ENCODE data around the gene CFAP43. TPM values are rescaled to one million over a fixed set of nuclear protein-coding genes. Genes with fewer than 3 reads are reported as not detected.

The CFAP43 gene
- total and polyA plus RNA-seq, 2 experiments from 2014 or later, result 0.24 to 0.44 TPM

- Histone ChIP-seq H3K9me2 (ENCODE audit: insufficient read depth) (no peaks in the 10 kb centered on the region), H4K20me1 (replicated peaks; ENCODE audit: insufficient read depth) (peaks cover 17% of the 10 kb centered on the region), H3K4me1 (ENCODE audit: insufficient read depth) (peaks cover 47% of the 10 kb centered on the region), H3K79me2 (replicated peaks; ENCODE audit: insufficient read depth) (peaks cover 43% of the 10 kb centered on the region), H2AFZ (peak overlapping the region; percentile 74; the same call in 1 of the 2 replicates), H3K27ac (ENCODE audit: low read depth) (no peak overlapping the region), H3F3A (replicated peaks; ENCODE audit: low read depth) (peaks cover 15% of the 10 kb centered on the region; the same call in 1 of the 2 replicates), H3K27me3 (ENCODE audit: insufficient read depth) (no peaks in the 10 kb centered on the region), H3K4me2 (peak overlapping the region; percentile 90), H3K36me3 (ENCODE audit: insufficient read depth) (0 out of 2 replicates have a peak, but pooled peaks cover 9% of the 10 kb centered on the region), H3K4me3 (peak overlapping the region; percentile 81)
- Mint-ChIP-seq H3K27me3 (ENCODE audit: insufficient read depth, low read depth, poor library complexity) (peaks cover 9% of the 10 kb centered on the region), H3K4me3 (peak overlapping the region; percentile 81), H3K27ac (no peak overlapping the region), H3K36me3 (ENCODE audit: low read depth) (peaks cover 22% of the 10 kb centered on the region), H3K4me1 (peaks cover 47% of the 10 kb centered on the region), H3K9me3 (no peaks in the 10 kb centered on the region; the same call in 2 of the 3 replicates)
- DNase-seq (ENCODE audit: low spot score) (peak; percentile 50), ATAC-seq (peak; percentile 4; the same call in 2 of the 3 replicates)
- TF ChIP-seq CTCF (conservative IDR thresholded peaks at IDR 0.05; ENCODE audit: low read depth in 2 of 2) (no peak), JUNB (IDR thresholded peaks at IDR 0.05; ENCODE audit: unreplicated experiment) (no peak), ZNF114 (CRISPR knock-in tag; IDR thresholded peaks at IDR 0.05) (no peak), EZH2phosphoT487 (IDR thresholded peaks at IDR 0.05; ENCODE audit: unreplicated experiment) (no peak), CREB1 (CRISPR knock-in tag; IDR thresholded peaks at IDR 0.05; ENCODE audit: low read depth) (no peak), ZNF331 (CRISPR knock-in tag; IDR thresholded peaks at IDR 0.05; ENCODE audit: low read depth) (no peak), POLR2AphosphoS5 (IDR thresholded peaks at IDR 0.05; ENCODE audit: low read depth) (no peak), EZH2 (IDR thresholded peaks at IDR 0.05; ENCODE audit: low read depth, unreplicated experiment) (no peak), NANOG (IDR thresholded peaks at IDR 0.05; ENCODE audit: borderline replicate concordance) (no peak), STAT1 (IDR thresholded peaks at IDR 0.05; ENCODE audit: unreplicated experiment) (no peak), REST (IDR thresholded peaks at IDR 0.05; ENCODE audit: unreplicated experiment) (no peak)
- TF ChIP-seq, protein P1, sequence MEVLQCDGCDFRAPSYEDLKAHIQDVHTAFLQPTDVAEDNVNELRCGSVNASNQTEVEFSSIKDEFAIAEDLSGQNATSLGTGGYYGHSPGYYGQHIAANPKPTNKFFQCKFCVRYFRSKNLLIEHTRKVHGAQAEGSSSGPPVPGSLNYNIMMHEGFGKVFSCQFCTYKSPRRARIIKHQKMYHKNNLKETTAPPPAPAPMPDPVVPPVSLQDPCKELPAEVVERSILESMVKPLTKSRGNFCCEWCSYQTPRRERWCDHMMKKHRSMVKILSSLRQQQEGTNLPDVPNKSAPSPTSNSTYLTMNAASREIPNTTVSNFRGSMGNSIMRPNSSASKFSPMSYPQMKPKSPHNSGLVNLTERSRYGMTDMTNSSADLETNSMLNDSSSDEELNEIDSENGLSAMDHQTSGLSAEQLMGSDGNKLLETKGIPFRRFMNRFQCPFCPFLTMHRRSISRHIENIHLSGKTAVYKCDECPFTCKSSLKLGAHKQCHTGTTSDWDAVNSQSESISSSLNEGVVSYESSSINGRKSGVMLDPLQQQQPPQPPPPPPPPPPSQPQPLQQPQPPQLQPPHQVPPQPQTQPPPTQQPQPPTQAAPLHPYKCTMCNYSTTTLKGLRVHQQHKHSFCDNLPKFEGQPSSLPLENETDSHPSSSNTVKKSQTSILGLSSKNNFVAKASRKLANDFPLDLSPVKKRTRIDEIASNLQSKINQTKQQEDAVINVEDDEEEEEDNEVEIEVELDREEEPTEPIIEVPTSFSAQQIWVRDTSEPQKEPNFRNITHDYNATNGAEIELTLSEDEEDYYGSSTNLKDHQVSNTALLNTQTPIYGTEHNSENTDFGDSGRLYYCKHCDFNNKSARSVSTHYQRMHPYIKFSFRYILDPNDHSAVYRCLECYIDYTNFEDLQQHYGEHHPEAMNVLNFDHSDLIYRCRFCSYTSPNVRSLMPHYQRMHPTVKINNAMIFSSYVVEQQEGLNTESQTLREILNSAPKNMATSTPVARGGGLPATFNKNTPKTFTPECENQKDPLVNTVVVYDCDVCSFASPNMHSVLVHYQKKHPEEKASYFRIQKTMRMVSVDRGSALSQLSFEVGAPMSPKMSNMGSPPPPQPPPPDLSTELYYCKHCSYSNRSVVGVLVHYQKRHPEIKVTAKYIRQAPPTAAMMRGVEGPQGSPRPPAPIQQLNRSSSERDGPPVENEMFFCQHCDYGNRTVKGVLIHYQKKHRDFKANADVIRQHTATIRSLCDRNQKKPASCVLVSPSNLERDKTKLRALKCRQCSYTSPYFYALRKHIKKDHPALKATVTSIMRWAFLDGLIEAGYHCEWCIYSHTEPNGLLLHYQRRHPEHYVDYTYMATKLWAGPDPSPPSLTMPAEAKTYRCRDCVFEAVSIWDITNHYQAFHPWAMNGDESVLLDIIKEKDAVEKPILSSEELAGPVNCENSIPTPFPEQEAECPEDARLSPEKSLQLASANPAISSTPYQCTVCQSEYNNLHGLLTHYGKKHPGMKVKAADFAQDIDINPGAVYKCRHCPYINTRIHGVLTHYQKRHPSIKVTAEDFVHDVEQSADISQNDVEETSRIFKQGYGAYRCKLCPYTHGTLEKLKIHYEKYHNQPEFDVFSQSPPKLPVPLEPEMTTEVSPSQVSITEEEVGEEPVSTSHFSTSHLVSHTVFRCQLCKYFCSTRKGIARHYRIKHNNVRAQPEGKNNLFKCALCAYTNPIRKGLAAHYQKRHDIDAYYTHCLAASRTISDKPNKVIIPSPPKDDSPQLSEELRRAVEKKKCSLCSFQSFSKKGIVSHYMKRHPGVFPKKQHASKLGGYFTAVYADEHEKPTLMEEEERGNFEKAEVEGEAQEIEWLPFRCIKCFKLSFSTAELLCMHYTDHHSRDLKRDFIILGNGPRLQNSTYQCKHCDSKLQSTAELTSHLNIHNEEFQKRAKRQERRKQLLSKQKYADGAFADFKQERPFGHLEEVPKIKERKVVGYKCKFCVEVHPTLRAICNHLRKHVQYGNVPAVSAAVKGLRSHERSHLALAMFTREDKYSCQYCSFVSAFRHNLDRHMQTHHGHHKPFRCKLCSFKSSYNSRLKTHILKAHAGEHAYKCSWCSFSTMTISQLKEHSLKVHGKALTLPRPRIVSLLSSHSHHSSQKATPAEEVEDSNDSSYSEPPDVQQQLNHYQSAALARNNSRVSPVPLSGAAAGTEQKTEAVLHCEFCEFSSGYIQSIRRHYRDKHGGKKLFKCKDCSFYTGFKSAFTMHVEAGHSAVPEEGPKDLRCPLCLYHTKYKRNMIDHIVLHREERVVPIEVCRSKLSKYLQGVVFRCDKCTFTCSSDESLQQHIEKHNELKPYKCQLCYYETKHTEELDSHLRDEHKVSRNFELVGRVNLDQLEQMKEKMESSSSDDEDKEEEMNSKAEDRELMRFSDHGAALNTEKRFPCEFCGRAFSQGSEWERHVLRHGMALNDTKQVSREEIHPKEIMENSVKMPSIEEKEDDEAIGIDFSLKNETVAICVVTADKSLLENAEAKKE (CRISPR knock-in tag; IDR thresholded peaks at IDR 0.05), result no peak
- TF ChIP-seq, protein P2, sequence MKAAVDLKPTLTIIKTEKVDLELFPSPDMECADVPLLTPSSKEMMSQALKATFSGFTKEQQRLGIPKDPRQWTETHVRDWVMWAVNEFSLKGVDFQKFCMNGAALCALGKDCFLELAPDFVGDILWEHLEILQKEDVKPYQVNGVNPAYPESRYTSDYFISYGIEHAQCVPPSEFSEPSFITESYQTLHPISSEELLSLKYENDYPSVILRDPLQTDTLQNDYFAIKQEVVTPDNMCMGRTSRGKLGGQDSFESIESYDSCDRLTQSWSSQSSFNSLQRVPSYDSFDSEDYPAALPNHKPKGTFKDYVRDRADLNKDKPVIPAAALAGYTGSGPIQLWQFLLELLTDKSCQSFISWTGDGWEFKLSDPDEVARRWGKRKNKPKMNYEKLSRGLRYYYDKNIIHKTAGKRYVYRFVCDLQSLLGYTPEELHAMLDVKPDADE (IDR thresholded peaks at IDR 0.05), result no peak
Measured at GRCh38 chr10:104255311-104255981, 23.3 kb upstream of the CFAP43 start.

Data from GM23338 (cell line).